GM21528 (cell line): ENCODE results near the gene CNP.
"Not testable (repeated sequence)": the region's sequence is repeated elsewhere in the genome, so short reads cannot be mapped to it uniquely, and the experiment has no call there.

Experiments used
- ATAC-seq: cut with Tn5 transposase; IDR thresholded peaks from one replicate; pipeline ENCODE4 v1.9.1; 2021; ENCODE audit warnings: mild to moderate bottlenecking, moderate library complexity; ENCODE audit not compliant: unreplicated experiment, low FRiP score

Gene CNP

DNA sequence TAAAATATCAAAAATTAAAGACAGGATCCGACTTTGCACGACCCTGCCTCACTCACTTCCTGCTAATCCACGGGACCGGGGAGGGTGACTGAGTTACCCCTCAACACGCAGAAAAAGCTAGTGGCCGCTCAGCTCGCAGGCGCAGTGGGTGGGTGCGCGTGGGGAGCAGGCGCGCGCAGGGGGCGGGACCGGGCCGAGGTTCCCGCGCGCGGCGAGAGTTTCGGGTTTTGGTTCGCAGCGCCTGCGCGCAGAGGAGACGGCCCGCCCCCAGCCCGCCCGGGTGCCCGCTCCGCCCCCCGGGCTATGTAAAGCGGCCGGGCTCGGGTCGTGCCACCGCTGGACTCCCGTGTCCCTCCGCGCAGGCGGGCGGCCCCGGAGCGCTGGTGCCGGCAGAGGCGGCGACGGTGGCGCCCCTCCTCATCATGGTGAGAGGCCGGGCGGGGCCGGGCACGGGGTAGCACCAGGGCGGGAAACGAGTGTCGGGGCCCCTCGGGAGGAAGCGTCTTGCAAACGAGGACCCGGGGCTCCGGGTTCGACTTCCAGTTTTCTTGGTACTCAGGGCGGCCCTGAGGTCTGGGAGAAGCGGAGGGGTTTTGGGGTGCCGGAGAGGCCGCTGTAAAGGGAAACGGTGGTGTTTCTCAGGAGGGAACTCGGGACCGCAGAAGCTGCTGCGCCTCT, at the start of gene CNP:
Gene CNP (plus strand): TSS at position 333 of the 678 bp plus-strand sequence. CDS start 90 bp downstream, at position 423.
- peak; percentile 67 for ATAC-seq

DNA sequence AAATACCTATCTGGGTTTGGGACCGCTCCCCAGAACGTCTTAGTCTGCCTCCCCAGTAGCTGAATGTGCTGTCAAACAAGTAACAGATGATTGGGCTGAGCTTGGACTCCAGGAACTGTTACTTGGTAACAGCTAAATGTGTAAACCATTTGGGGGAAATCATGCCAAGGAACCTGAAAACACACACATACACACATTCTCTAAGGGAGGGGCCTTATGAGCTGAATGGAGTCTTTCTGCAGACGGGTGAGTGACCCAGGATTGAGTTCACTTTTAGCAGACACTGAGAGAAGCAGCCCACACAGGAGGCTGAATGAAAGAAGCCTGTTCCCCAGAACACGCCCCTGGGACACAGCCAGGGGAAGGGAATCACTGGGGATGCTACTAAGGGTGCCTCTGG, 49.4 kb upstream of the CNP start:
- ATAC-seq, result no peak

DNA sequence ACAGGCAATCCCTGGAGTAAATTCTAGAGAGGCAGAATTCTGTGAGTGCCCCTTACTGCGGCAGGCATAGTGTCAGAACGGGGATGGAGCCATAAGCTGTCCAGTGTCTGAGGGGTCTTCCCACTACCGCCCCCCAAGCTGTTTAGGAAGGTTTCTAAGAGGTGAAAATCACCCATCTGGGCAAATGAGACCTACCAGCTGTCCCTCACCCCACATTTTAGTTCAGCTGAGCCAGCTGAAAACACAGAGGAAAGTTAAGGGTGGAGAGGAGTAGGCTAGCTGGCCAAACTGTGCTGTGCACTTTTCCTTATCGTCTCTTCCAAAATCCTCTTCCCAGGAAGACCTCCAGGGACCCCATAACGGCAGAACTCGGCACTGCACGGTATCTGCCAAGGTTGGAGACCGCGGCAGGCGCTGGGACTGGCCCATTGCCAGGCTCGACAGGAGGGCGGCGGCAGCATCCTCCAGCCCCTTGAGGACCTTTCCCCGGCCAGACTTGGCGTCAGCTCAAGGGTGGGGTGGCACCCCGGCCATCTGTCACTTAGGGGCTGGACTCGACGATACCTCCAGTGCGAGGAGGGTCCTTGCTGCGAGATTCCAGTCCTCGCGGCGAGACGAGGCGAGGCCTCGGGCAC, 48.8 kb upstream of the CNP start:
- peak; percentile 15 for ATAC-seq

DNA sequence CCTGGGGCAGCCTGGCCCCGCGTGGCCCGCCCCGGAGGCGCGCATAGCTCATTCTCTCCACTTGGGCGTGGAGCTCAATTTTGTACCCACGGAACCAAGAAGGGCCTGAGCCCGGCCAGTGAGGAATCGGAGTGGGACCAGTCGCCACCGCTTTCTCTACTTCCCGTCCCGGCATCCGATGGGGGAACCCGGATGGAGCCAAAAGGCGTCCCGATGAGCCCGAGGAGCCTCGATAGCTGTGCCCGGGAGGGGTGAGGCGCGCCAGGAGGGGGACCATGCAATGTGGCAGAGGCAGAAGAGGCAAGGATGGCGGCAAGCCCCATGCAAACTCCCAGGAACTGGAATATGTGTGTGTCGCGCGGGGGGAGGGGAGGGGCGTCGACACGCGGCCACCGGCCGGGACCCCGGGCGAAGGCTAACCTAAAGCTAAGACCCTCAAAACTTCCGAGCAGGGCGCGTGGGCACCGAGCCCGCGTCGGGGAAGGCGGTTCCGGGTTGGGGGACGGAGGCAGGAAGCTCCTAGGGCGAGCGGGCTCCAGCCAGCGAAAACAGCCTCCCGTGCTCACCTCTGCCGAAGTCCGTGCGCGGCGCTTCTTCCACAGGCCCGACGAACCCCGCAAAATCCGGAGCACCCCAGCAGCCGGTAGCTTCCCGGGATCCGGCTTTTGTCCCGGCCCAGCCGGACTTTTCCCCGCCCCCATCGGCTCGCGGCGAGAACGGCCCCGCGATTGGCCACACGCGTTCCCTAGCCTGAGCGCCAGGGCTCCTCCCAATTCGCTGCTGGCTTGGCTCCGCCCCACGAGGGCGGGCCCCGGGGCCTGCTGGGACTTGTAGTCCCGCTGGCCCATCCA, 48.1 kb upstream of the CNP start, which contains the start of gene ACLY:
Gene ACLY (minus strand): TSS at position 638 of the 851 bp plus-strand sequence. CDS start 5,078 bp downstream, outside the sequence.
- ATAC-seq, result peak; percentile 84

DNA sequence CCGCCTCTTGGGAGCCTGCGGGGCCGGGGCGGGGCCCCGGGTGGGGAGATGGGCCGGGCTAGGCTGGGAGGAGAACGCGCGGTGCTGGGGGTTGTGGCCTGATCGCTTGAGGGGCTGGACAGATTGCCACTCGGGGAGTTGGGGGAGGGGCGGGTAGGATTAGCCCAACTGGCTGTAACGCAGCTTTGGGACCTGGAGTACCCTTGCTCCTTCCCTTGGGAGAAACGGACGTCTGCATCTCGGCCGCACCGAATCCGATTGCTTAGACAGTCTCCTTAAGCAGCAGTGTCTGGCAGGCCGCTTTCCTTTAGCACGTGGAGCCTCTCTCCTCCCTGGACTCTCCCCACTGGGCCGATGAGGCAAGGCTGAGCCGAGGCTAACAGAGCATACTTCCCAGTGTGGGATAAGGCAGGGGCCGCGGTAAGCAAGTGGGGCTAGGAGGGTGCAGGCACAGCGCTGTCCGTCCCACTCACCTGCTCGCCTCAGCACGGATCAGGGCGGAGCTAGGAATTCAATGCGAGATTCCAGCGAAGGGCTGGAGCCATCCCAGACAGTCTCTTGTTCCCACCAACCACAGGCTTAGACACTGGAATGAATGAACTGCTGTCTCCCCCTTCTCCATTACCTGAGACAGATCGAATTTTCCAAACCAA, 47.3 kb upstream of the CNP start:
- ATAC-seq, result peak; percentile 18

DNA sequence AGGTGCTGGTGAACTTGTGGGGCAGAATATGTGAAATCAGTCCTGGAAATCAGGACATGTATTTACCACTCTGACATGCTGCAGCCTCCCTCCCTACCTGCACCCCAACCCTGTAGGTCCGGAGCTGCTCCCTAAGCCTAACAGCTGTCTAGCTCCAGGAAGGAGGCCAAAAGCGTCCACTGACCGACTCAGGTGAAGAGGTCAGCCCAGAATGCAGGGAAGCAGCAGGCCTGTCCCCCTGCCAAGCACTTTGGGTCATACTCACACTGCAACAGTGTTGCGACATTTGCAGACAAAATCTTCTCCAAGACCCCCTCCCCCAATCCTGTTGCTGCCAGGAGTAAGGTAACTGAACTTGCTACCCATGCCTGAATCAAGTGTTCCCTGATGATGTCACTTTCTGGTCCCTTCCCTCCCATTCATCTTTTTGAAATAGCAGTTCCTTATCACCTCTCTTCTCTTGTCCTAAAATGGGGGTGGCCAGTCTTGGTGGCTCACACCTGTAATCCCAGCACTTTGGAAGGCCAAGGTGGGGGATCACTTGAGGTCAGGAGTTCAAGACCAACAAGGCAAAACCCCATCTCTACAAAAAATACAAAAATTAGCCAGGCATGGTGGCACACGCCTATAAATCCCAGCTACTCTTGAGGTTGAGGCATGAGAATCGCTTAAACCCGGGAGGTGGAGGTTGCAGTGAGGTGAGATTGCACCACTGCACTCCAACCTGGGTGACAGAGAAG, 46.6 kb upstream of the CNP start:
- ATAC-seq, result no peak

DNA sequence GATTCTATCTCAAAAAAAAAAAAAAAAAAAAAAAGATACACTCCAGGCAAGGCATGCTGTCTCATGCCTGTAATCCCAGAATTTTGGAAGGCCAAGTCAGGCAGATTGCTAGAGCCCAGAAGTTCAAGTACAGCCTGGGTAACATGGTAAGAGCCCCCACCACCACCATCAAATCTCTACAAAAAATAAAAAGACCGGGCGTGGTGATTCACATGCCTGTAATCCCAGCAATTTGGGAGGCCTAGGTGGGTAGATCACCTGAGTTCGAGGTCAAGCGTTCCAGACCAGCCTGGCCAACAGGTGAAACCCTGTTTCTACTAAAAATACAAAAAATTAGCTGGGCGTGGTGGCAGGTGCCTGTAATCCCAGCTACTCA, 46.0 kb upstream of the CNP start:
- no peak for ATAC-seq

DNA sequence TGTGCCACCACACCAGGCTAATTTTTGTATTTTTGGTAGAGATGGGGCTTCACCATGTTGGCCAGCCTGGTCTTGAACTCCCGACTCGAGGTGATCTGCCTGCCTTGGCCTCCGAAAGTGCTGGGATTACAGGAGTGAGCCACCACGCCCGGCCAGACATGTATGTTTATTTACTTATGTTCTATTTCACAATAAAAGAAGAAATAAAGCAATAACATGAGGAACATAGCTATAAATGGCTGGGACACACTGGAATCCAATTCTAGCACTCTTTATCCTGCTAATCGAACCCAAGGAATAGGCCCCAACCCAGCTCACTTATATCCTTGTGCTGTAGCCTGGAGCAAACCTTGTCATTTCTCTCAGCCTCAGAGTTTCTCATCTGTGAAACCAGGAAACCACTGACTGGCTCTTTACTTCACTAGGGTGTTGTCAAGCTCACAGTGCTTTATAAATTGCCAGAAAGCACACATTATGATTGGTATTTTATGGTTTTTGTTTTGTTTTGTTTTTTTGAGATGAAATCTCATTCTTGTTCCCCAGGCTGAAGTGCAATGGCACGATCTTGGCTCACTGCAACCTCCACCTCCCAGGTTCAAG, 40.5 kb upstream of the CNP start:
- ATAC-seq, result no peak

DNA sequence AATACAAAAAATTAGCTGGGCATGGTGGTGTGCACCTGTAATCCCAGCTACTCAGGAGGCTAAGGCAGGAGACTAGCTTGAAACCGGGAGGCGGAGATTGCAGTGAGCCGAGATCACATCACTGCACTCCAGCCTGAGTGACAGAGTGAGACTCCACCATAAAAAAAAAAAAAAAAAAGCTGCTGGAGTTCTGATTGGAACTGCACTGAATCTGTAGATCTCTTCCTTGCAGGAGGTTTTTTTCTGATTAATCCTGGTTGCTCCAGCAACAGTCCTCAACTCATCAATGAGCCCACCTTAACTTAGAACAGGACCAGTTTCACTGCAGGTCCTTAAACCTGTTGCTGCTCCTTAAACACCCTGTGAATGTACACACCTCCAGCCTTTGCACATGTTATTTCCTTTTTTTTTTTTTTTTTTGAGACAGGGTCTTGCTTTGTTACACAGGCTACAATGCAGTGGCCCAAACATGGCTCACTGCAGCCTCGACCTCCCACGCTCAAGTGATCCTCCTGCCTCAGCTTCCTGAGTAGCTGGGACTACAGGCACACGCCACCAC, 37.8 kb upstream of the CNP start:
- no peak for ATAC-seq

DNA sequence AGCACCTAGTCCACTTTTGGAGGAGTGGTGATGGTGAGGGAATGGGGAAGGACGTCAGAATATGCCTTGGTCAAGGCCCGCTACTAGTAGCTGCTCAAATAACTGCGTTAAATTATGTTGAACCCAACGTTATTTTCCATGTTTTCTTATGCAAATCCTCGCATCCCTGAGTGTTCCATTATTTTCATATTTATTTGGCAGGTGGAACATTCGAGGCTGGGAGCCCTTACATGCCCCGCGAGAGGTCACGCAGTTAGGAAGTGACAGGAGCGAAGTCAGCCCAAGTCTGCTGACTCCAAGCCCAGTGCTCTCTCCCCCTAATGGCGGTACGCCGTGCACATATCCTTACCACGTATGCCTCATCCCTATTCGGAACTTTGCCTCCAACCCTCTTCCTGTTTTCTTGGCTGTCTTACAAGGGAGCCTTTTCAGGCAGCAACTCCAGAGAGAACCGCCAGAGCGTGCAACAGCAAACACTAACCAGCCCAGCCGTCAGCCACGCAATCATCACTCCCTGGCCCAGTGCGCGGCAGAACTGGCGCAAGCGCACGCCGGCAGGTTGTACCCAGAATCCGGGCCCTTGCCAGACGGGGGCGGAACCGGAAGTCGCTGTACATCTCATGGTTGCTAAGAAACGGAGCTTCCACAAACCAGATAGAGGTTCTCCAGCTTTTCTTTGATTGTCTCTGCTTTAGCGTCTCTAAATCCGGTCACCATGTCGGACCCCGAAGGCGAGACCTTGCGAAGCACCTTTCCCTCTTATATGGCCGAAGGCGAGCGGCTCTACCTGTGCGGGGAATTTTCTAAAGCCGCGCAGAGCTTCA, 36.4 kb upstream of the CNP start, which contains the start of gene ODAD4:
Gene ODAD4 (plus strand): TSS at position 609 of the 824 bp plus-strand sequence. CDS start 107 bp downstream, at position 716.
- ATAC-seq, result peak; percentile 87

DNA sequence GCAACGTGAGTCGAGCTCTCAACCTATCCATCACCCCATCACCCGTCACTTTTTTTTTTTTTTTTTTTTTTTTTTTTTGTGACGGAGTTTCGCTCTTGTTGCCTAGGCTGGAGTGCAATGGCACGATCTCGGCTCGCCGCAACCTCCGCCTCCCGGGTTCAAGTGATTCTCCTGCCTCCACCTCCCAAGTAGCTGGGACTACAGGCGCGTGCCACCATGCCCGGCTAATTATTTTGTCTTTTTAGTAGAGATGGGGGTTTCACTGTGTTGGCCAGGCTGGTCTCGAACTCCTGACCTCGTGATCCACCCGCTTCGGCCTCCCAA, 35.8 kb upstream of the CNP start:
- ATAC-seq, result not testable (repeated sequence)

DNA sequence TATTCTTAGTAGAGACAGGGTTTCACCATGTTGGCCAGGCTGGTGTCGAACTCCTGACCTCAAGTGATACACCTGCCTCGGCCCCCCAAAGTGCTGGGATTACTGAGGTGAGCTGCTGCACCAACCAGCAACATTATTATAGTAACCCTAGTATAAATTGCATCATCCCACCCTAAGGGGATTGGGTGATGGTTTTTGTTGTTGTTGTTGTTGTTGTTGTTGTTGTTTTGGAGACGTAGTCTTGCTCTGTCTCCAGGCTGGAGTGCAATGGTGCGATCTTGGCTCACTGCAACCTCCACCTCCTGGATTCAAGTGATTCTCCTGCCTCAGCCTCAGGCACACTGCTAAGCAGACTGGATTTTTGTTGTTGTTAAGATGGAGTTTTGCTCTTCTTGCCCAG, 34.9 kb upstream of the CNP start:
- not testable (repeated sequence) for ATAC-seq

DNA sequence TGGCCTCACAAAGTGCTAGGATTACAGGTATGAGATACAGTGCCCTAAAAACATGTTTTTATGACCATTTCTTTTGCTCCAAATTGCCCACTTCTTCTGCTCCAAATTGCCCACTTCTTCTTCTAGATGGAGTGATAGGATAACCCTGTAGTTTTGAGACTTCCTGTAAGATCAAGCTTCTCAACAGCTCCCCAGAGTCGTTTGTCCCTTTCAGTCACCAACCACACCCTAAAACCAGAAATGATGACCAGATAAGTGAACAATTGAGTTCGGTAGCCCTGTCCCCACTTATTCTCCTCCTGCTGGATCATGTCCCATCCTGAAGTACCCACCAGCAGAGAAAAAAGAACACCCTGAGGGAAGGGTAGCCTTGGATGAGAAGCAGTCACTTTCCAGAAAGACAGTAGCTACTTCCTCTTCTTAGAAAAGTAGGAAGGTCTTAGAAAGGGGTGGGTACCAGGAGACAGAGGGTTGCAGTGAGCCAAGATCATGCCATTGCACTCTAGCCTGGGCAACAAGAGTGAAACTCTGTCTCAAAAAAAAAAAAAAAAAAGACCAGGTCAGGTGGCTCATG, 33.7 kb upstream of the CNP start:
- ATAC-seq, result no peak

DNA sequence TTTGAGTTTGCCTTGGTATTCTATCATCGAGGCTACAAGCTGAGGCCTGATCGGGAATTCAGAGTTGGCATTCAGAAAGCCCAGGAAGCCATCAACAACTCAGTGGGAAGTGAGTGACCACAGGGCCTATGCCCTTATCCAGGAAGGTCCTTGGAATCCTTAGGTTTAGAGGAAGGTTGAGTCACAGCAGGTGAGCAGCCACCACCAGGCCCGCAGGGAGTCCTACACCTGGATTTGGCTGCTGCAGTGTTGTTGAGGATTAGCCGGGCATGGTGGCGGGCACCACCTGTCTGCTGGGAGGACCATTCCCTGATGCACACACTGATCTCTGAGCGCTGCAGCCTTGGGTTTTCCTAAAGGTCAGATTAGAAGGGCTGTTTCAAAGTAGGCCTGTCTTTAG, 31.0 kb upstream of the CNP start:
- ATAC-seq, result no peak

DNA sequence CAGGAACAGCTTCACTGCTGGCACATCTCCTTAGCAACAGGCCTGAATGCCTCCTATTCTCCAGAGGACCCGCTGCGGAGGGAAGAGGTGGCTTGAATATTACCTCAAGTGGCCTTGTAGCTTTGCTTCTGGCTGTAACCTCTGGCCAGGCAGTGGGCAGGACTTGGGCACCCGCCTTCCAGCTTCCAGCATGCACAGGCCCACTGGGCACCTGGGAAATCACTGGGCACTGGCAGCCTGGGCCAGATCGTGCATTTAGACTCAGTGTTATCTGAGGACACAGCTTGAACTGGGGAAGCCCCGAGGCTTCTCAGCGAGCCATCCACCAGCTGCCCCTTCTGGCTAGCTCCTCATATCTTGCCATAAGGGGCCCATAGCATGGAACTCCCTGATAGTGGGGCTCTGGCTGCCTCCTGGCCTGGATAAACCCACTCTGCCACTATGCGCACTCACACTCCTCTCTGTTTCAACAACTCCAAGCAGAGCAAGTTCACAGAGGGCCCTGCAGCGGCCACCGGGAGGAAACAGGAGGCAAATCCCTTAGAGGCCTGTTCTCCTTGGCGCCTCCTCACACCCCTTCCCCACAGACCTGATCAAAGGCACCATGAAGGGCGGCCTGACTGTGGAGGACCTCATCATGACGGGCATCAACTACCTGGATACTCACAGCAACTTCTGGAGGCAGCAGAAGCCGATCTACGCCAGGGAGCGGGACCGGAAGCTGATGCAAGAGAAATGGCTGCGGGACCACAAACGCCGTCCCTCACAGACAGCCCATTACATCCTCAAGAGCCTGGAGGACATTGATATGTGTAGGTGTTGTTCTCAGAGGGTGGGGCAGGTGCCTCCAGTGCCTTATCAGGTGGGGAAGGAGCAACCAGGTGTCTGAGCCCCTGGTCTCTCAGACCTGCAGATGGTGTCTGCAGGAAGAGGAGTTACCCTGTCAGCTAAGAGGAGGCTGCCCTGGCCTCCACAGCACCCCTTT, 28.3 kb upstream of the CNP start:
- ATAC-seq, result no peak

DNA sequence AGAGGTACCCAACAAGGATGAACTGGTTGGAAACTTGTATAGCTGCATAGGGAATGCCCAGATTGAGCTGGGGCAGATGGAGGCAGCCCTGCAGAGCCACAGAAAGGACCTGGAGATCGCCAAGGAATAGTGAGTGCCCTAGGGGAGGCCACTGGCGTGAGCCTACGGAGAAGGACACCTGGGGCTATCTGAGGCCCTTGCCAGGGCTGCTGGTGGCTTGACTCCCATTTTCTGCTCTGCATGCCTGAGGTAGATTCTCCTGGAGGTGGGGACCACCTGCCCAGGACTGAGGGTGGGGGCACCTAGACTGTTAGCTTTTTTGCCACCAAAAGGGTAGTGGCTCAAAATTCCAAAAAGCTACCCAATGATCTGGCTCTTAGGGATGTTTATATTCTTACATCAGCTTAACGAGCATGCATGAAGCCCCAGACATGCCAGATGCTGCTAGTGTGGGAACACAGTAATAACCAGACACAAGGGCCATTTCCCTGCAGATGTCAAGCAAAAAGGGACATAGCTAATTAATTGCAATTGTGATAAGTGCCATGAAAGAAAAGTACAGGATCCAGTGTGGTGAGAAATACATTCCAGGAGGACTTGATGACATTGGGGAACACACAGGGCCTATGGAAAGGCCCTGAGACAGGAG, 27.4 kb upstream of the CNP start:
- ATAC-seq, result no peak

DNA sequence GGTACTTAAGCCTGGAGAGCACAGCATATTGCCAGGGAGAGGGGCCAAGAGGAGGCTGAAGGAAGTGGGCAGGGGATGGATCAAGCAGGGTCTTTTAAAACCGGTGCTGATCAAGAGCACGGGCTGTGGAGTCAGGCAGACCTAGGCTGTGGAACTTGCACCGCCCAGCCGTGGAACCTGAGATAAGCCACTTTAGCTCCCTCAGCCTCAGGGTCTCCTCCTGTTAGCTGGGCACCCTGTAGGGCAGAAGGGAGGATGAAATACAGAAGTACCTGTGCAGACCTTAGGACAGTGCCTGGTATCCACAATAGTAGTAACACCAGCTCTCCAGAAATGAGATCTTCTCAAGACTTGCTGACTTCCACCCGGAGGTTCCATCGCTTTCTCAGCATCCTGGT, 26.9 kb upstream of the CNP start:
- no peak for ATAC-seq
